Astrocyte (in vitro differentiated cells and primary cell): ENCODE data around the gene KLK10. TPM values are rescaled to one million over a fixed set of nuclear protein-coding genes. Genes with fewer than 3 reads are reported as not detected.

Experiments used
- DNase-seq: peaks from one replicate; pipeline ENCODE4 v3.0.0-alpha.2; 2010; ENCODE audit warnings: low read depth
- FAIRE-seq: peaks from 2 replicates; lab custom pipeline; 2011; peaks lifted over from hg19 to GRCh38; lab: Jason Lieb, UNC
- H2AFZ ChIP-seq: 2 replicates; pipeline ENCODE4 v1.6.0; 2012; ENCODE audit warnings: low read depth, low read length, inconsistent platforms
- H3K27ac ChIP-seq: 2 replicates; pipeline ENCODE4 v1.5.1; 2011; ENCODE audit warnings: low read depth, low read length, inconsistent platforms
- H3K27me3 ChIP-seq: 2 replicates; pipeline ENCODE4 v1.6.0; 2011; ENCODE audit warnings: low read length, inconsistent platforms; ENCODE audit not compliant: insufficient read depth
- H3K36me3 ChIP-seq: 2 replicates; pipeline ENCODE4 v1.5.1; 2011; ENCODE audit warnings: low read length, inconsistent platforms; ENCODE audit not compliant: insufficient read depth
- H3K4me1 ChIP-seq: 2 replicates; pipeline ENCODE4 v1.5.1; 2011; ENCODE audit warnings: low read length, inconsistent platforms; ENCODE audit not compliant: insufficient read depth
- H3K4me2 ChIP-seq: 2 replicates; pipeline ENCODE4 v1.6.0; 2012; ENCODE audit warnings: low read length, inconsistent platforms
- H3K4me3 ChIP-seq: 2 replicates; pipeline ENCODE4 v1.5.1; 2011; ENCODE audit warnings: low read depth, mild to moderate bottlenecking, low read length, inconsistent platforms; ENCODE audit not compliant: insufficient read depth
- H3K79me2 ChIP-seq: 2 replicates; pipeline ENCODE4 v1.6.0; 2012; ENCODE audit warnings: mild to moderate bottlenecking, low read length, inconsistent platforms; ENCODE audit not compliant: insufficient read depth
- H3K9ac ChIP-seq: 2 replicates; pipeline ENCODE4 v1.6.0; 2012; ENCODE audit warnings: mild to moderate bottlenecking, low read length, inconsistent platforms
- H3K9me3 ChIP-seq: 2 replicates; pipeline ENCODE4 v1.5.1; 2012; ENCODE audit warnings: low read depth, mild to moderate bottlenecking, low read length, inconsistent platforms; ENCODE audit not compliant: insufficient read depth
- H4K20me1 ChIP-seq: 2 replicates; pipeline ENCODE4 v1.6.0; 2012; ENCODE audit warnings: low read length, inconsistent platforms; ENCODE audit not compliant: insufficient read depth
- H3K27ac Mint-ChIP-seq: one replicate; pipeline ENCODE4 v1.8.0; 2021; ENCODE audit warnings: mild to moderate bottlenecking, mixed read lengths; ENCODE audit not compliant: unreplicated experiment
- H3K27me3 Mint-ChIP-seq: one replicate; pipeline ENCODE4 v1.8.0; 2021; ENCODE audit warnings: low read depth, mixed read lengths; ENCODE audit not compliant: unreplicated experiment
- H3K36me3 Mint-ChIP-seq: one replicate; pipeline ENCODE4 v1.8.0; 2021; ENCODE audit warnings: low read depth, mixed read lengths; ENCODE audit not compliant: unreplicated experiment
- H3K4me1 Mint-ChIP-seq: one replicate; pipeline ENCODE4 v1.8.0; 2021; ENCODE audit warnings: low read depth, mixed read lengths; ENCODE audit not compliant: unreplicated experiment
- H3K4me3 Mint-ChIP-seq: one replicate; pipeline ENCODE4 v1.8.0; 2021; ENCODE audit warnings: mild to moderate bottlenecking, moderate library complexity, mixed read lengths; ENCODE audit not compliant: unreplicated experiment
- H3K9me3 Mint-ChIP-seq: one replicate; pipeline ENCODE4 v1.8.0; 2021; ENCODE audit warnings: mild to moderate bottlenecking, mixed read lengths; ENCODE audit not compliant: unreplicated experiment
- EZH2 ChIP-seq: IDR thresholded peaks from 2 replicates; pipeline ENCODE4 v1.6.1; 2012; ENCODE audit warnings: mild to moderate bottlenecking, low read length, inconsistent platforms; ENCODE audit not compliant: insufficient read depth
- total RNA-seq: library from RNA; stranded (reverse); gene quantifications from 2 replicates; pipeline ENCODE4 v1.2.1, GENCODE V29; 2021
- TF ChIP-seq, protein P1 (sequence below): IDR thresholded peaks from 2 replicates; pipeline ENCODE4 v1.5.1; 2011; ENCODE audit warnings: low read depth, mild to moderate bottlenecking, inconsistent platforms, low read length, moderate library complexity; ENCODE audit not compliant: insufficient read depth

KLK10 gene
- total RNA-seq, 1 donor from 2014 or later = 0.30 TPM

DNA sequence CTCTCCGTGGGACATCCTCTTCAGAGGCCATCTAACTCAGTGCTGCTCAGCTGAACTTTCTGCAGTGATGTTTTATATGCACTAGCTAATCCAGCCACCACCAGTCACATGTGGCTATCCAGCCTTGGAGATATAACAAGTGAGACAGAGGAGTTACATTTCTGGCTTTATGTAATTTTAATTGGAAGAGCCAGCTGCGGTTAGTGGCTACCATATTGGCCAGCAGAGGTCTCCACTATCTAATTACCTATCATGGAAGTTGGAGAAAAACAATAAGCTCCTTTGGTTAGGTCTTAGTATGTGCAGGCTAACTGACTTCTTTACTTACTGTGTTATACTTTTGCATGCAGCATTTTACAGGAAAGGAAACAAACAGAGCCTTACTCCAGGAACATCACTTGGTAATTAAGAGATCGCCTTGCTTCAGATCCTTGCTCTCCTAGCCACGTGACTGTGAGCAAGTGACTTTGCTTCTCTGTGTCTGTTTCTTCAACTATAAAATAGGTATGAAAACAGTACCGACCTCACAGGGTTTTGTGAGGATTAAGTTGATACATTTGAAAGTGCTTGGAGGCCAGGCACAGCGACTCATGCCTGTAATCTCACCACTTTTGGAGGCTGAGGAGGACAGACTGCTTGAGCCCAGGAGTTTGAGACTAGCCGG lies 1.6 kb upstream of the KLK10 start:
- no peak overlapping the region for H3K4me3 ChIP-seq
- H3K4me2 ChIP-seq = no peak overlapping the region
- no peaks in the 10 kb centered on the region for H3K4me1 ChIP-seq
- H3K27ac ChIP-seq = no peak overlapping the region
- Mint-ChIP-seq H3K27me3 (peaks cover 61% of the 10 kb centered on the region), H3K4me1 (peaks cover 5% of the 10 kb centered on the region), H3K36me3 (no peaks in the 10 kb centered on the region), H3K4me3 (no peak overlapping the region), H3K27ac (no peak overlapping the region), H3K9me3 (peaks cover 5% of the 10 kb centered on the region)
- no peaks in the 10 kb centered on the region for H3K9me3 ChIP-seq
- no peak overlapping the region for H2AFZ ChIP-seq
- DNase-seq (peak; percentile 27), FAIRE-seq (peak; percentile 26)
- no peak for TF ChIP-seq EZH2
- TF ChIP-seq, protein P1, sequence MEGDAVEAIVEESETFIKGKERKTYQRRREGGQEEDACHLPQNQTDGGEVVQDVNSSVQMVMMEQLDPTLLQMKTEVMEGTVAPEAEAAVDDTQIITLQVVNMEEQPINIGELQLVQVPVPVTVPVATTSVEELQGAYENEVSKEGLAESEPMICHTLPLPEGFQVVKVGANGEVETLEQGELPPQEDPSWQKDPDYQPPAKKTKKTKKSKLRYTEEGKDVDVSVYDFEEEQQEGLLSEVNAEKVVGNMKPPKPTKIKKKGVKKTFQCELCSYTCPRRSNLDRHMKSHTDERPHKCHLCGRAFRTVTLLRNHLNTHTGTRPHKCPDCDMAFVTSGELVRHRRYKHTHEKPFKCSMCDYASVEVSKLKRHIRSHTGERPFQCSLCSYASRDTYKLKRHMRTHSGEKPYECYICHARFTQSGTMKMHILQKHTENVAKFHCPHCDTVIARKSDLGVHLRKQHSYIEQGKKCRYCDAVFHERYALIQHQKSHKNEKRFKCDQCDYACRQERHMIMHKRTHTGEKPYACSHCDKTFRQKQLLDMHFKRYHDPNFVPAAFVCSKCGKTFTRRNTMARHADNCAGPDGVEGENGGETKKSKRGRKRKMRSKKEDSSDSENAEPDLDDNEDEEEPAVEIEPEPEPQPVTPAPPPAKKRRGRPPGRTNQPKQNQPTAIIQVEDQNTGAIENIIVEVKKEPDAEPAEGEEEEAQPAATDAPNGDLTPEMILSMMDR = peak; percentile 55
- peaks cover 5% of the 10 kb centered on the region for H3K27me3 ChIP-seq
- H4K20me1 ChIP-seq = no peaks in the 10 kb centered on the region
- H3K79me2 ChIP-seq = no peaks in the 10 kb centered on the region
- H3K36me3 ChIP-seq = no peaks in the 10 kb centered on the region
- H3K9ac ChIP-seq = no peak overlapping the region

DNA sequence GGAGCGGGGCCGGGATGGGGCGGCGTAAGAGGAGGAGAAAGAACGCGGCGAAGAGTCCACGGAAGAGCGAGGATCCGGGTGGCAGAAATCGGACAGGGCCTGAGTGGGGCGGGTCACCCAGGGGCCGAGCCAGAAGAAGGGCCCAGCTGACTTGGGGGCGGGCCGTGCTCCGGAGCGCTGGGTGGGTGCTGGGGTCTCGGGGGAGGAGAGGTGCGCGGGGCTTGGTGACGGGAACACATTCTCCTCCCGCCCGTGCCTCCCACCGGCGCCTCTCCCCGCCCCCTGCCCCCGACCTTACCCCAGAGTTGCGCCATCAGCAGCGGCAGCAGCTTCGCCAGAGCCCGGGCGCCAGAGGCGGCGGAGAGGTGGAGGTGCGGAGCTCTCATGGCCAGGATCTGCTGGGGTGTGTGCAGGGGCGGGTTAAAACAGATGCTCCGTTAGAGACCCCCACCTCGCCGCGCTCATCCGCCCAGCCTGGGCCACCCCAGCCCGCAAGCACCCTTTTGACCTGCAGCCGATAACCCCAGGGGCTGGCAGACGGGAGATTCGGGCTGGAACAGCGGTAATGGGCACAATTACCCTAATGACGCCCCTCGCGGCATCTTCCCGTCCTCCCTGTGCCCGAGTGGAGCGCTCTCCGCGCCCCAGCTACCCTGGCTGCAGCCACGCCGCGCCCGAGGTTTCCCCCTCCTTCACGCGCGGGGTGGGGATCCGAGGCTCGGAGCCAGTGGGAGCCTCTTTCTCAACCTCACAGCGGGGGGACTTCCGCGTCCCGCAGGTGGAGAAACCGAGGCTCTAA lies 565 bp downstream of the KLK10 start:
- H3K36me3 Mint-ChIP-seq = no peaks in the 10 kb centered on the region
- Histone ChIP-seq H3K36me3 (no peaks in the 10 kb centered on the region), H3K4me2 (no peak overlapping the region), H3K27me3 (peaks cover 5% of the 10 kb centered on the region), H3K9ac (no peak overlapping the region), H3K4me3 (no peak overlapping the region), H3K27ac (no peak overlapping the region), H4K20me1 (no peaks in the 10 kb centered on the region), H3K79me2 (no peaks in the 10 kb centered on the region), H2AFZ (no peak overlapping the region), H3K4me1 (no peaks in the 10 kb centered on the region), H3K9me3 (no peaks in the 10 kb centered on the region)
- TF ChIP-seq, protein P1 = no peak
- peak; percentile 51 for TF ChIP-seq EZH2
- H3K27me3 Mint-ChIP-seq = peaks cover 67% of the 10 kb centered on the region
- no peak overlapping the region for H3K27ac Mint-ChIP-seq
- H3K9me3 Mint-ChIP-seq = peaks cover 9% of the 10 kb centered on the region
- H3K4me3 Mint-ChIP-seq = peak overlapping the region; percentile 79
- no peak for FAIRE-seq
- no peak for DNase-seq
- peaks cover 5% of the 10 kb centered on the region for H3K4me1 Mint-ChIP-seq
